Sigmoid colon (tissue), 4 donors: ENCODE results near the gene MOXD1.

ENCODE experiments used
- EP300 ChIP-seq, 4 donors: sonication (generic); formaldehyde crosslinking; IDR thresholded peaks; one replicate each; pipeline ENCODE4 v1.6.1; 2017; ENCODE audit warnings: antibody characterized with exemption in 4 of 4
- TF ChIP-seq, protein P1 (sequence below), 4 experiments: fragments of 450-650 bp in 3 of 4; fragments of 200-600 bp in 1 of 4; IDR thresholded peaks; one replicate each; pipeline ENCODE4 v1.5.1; 2016 to 2019; ENCODE audit warnings: antibody characterized with exemption in 4 of 4, mild to moderate bottlenecking in 3 of 4, moderate library complexity in 2 of 4

DNA sequence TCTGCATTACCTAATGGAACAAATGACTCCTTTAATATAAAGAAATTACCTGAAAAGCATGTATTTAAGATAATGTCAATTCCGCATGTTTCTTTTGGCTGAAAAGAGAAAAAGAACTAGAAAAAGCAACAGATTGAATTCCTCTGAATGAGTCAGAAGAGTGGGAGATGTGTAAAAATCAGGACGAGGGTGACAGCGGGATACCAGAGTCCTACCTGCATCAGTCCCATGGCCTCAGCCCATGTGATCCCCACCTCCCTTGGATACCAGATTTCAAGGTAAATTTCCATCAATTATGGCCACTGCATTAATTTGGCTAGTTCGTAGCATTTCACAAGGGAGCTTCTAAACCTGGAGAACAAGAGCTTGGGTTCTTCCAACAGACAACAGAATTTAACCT is 10.0 kb upstream of the MOXD1 start:
- TF ChIP-seq, protein P1, sequence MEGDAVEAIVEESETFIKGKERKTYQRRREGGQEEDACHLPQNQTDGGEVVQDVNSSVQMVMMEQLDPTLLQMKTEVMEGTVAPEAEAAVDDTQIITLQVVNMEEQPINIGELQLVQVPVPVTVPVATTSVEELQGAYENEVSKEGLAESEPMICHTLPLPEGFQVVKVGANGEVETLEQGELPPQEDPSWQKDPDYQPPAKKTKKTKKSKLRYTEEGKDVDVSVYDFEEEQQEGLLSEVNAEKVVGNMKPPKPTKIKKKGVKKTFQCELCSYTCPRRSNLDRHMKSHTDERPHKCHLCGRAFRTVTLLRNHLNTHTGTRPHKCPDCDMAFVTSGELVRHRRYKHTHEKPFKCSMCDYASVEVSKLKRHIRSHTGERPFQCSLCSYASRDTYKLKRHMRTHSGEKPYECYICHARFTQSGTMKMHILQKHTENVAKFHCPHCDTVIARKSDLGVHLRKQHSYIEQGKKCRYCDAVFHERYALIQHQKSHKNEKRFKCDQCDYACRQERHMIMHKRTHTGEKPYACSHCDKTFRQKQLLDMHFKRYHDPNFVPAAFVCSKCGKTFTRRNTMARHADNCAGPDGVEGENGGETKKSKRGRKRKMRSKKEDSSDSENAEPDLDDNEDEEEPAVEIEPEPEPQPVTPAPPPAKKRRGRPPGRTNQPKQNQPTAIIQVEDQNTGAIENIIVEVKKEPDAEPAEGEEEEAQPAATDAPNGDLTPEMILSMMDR (IDR thresholded peaks at IDR 0.05): no peak
- TF ChIP-seq EP300 (IDR thresholded peaks at IDR 0.05): no peak
